Measurements from ENCODE around the gene LETMD1. TPM values are rescaled to one million over a fixed set of nuclear protein-coding genes. Genes with fewer than 3 reads are reported as not detected.

LETMD1 gene
- total RNA-seq, 2 experiments from 2014 or later = 53.9 to 103 TPM

- H3K9me3 ChIP-seq (ENCODE audit: low read length) = no peaks in the 10 kb centered on the region
- peaks cover 93% of the 10 kb centered on the region for H3K36me3 ChIP-seq (ENCODE audit: insufficient read depth, low read length)
- no peak overlapping the region for H3K4me3 ChIP-seq (ENCODE audit: low read depth, low read length, poor library complexity, severe bottlenecking)
- CTCF ChIA-PET (ENCODE audit: unreplicated experiment) = no interaction called here
- no peaks in the 10 kb centered on the region for H3K4me1 ChIP-seq (ENCODE audit: insufficient read depth, low read length, poor library complexity, severe bottlenecking)
- no TSS peak for BruUV-seq (replicated peaks)
- H4K20me1 ChIP-seq (ENCODE audit: insufficient read depth, low read length) = no peaks in the 10 kb centered on the region
- no peak for DNase-seq (ENCODE audit: low spot score)
- intact Hi-C loops (cut with micrococcal nuclease; ENCODE audit: unreplicated experiment) = no loop called here
- POLR2A ChIA-PET = no interaction called here
- H3K4me2 ChIP-seq (ENCODE audit: low read length) = no peak overlapping the region
- no peaks in the 10 kb centered on the region for H3K9me2 ChIP-seq (ENCODE audit: insufficient read depth, low read length)
- H3K79me2 ChIP-seq (ENCODE audit: insufficient read depth, low read depth, low read length) = no peaks in the 10 kb centered on the region
- H2AFZ ChIP-seq (ENCODE audit: low read length) = no peak overlapping the region
- no peak for TF ChIP-seq CTCF (conservative IDR thresholded peaks at IDR 0.05; ENCODE audit: low read length)
- no peak for TF ChIP-seq EZH2phosphoT487 (IDR thresholded peaks at IDR 0.05; ENCODE audit: borderline replicate concordance, low read depth, low read length)
- no peak overlapping the region for H3K27ac ChIP-seq (ENCODE audit: low read depth, low read length, poor library complexity, severe bottlenecking)
Observed at GRCh38 chr12:51056242-51056641, 8.1 kb downstream of the LETMD1 start.

GRCh38 chr12:51059086-51059485 is 11.0 kb downstream of the LETMD1 start:
- Histone ChIP-seq H3K9me2 (ENCODE audit: insufficient read depth, low read length) (no peaks in the 10 kb centered on the region), H4K20me1 (ENCODE audit: insufficient read depth, low read length) (no peaks in the 10 kb centered on the region), H3K4me3 (ENCODE audit: low read depth, low read length, poor library complexity, severe bottlenecking) (no peak overlapping the region), H3K4me1 (ENCODE audit: insufficient read depth, low read length, poor library complexity, severe bottlenecking) (no peaks in the 10 kb centered on the region), H3K27ac (ENCODE audit: low read depth, low read length, poor library complexity, severe bottlenecking) (no peak overlapping the region), H3K4me2 (ENCODE audit: low read length) (no peak overlapping the region), H3K79me2 (ENCODE audit: insufficient read depth, low read depth, low read length) (no peaks in the 10 kb centered on the region), H2AFZ (ENCODE audit: low read length) (no peak overlapping the region), H3K9me3 (ENCODE audit: low read length) (no peaks in the 10 kb centered on the region), H3K36me3 (ENCODE audit: insufficient read depth, low read length) (peaks cover 95% of the 10 kb centered on the region)
- intact Hi-C loops (cut with micrococcal nuclease; ENCODE audit: unreplicated experiment) = no loop called here
- no peak for DNase-seq (ENCODE audit: low spot score)
- ChIA-PET POLR2A (no interaction called here), CTCF (ENCODE audit: unreplicated experiment) (no interaction called here)
- BruUV-seq (replicated peaks) = no TSS peak
- TF ChIP-seq EZH2phosphoT487 (IDR thresholded peaks at IDR 0.05; ENCODE audit: borderline replicate concordance, low read depth, low read length) (no peak), CTCF (conservative IDR thresholded peaks at IDR 0.05; ENCODE audit: low read length) (no peak)

GRCh38 chr12:51062631-51063397 is 14.7 kb downstream of the LETMD1 start:
- H3K9me3 ChIP-seq (ENCODE audit: low read length) = no peaks in the 10 kb centered on the region
- H3K36me3 ChIP-seq (ENCODE audit: insufficient read depth, low read length) = peaks cover 94% of the 10 kb centered on the region
- ChIA-PET POLR2A (interaction anchor here (0.6 to 2.2 kb wide), 5 partner anchors 8 to 264 kb away, joined by 3 to 7 read pairs (median 3); no protein-coding TSS in a partner anchor), CTCF (ENCODE audit: unreplicated experiment) (no interaction called here)
- BruUV-seq (replicated peaks) = no TSS peak
- no peak overlapping the region for H3K4me2 ChIP-seq (ENCODE audit: low read length)
- no peak overlapping the region for H3K27ac ChIP-seq (ENCODE audit: low read depth, low read length, poor library complexity, severe bottlenecking)
- H3K4me3 ChIP-seq (ENCODE audit: low read depth, low read length, poor library complexity, severe bottlenecking) = no peak overlapping the region
- no peaks in the 10 kb centered on the region for H3K79me2 ChIP-seq (ENCODE audit: insufficient read depth, low read depth, low read length)
- intact Hi-C loops (cut with micrococcal nuclease; ENCODE audit: unreplicated experiment) = no loop called here
- no peaks in the 10 kb centered on the region for H4K20me1 ChIP-seq (ENCODE audit: insufficient read depth, low read length)
- H3K9me2 ChIP-seq (ENCODE audit: insufficient read depth, low read length) = no peaks in the 10 kb centered on the region
- no peaks in the 10 kb centered on the region for H3K4me1 ChIP-seq (ENCODE audit: insufficient read depth, low read length, poor library complexity, severe bottlenecking)
- TF ChIP-seq EZH2phosphoT487 (IDR thresholded peaks at IDR 0.05; ENCODE audit: borderline replicate concordance, low read depth, low read length) = no peak
- no peak for TF ChIP-seq CTCF (conservative IDR thresholded peaks at IDR 0.05; ENCODE audit: low read length)
- H2AFZ ChIP-seq (ENCODE audit: low read length) = no peak overlapping the region
- no peak for DNase-seq (ENCODE audit: low spot score)
